Smooth muscle cell (in vitro differentiated cells): ENCODE results near the gene FARP1. TPM values are rescaled to one million over a fixed set of nuclear protein-coding genes. Genes with fewer than 3 reads are reported as not detected.

ENCODE experiments used
- DNase-seq: peaks from one replicate; lab custom pipeline; 2025; ENCODE audit not compliant: unreplicated experiment; lab: John Stamatoyannopoulos, UW
- H2AFZ ChIP-seq: fragments of 200-600 bp; sonication (generic); 2 replicates; pipeline ENCODE4 v1.6.0; 2016; ENCODE audit warnings: antibody characterized with exemption, low read depth, mild to moderate bottlenecking
- H3F3A ChIP-seq: fragments of 200-600 bp; sonication (generic); 2 replicates; pipeline ENCODE4 v1.6.0; 2017; ENCODE audit warnings: antibody characterized with exemption, low read depth
- H3K27ac ChIP-seq: fragments of 200-600 bp; sonication (generic); 2 replicates; pipeline ENCODE4 v1.5.1; 2016; ENCODE audit warnings: low read depth, mild to moderate bottlenecking
- H3K27me3 ChIP-seq: fragments of 200-600 bp; sonication (generic); 2 replicates; pipeline ENCODE4 v1.6.1; 2016; ENCODE audit warnings: low read depth, mild to moderate bottlenecking
- H3K36me3 ChIP-seq: fragments of 200-600 bp; sonication (generic); 2 replicates; pipeline ENCODE4 v1.5.1; 2016; ENCODE audit warnings: low read depth
- H3K4me1 ChIP-seq: fragments of 200-600 bp; sonication (generic); 2 replicates; pipeline ENCODE4 v1.5.1; 2016; ENCODE audit warnings: low read depth
- H3K4me2 ChIP-seq: fragments of 200-600 bp; sonication (generic); 2 replicates; pipeline ENCODE4 v1.6.0; 2016; ENCODE audit warnings: mild to moderate bottlenecking
- H3K4me3 ChIP-seq: fragments of 200-600 bp; sonication (generic); 2 replicates; pipeline ENCODE4 v1.5.1; 2016; ENCODE audit warnings: mild to moderate bottlenecking
- H3K79me2 ChIP-seq: fragments of 200-600 bp; sonication (generic); 2 replicates; pipeline ENCODE4 v1.6.0; 2016; ENCODE audit warnings: low read depth, mild to moderate bottlenecking
- H3K9ac ChIP-seq: fragments of 200-600 bp; sonication (generic); 2 replicates; pipeline ENCODE4 v1.6.0; 2016; ENCODE audit warnings: low read depth
- H3K9me3 ChIP-seq: fragments of 200-600 bp; sonication (generic); replicated peaks from 2 replicates; pipeline ENCODE4 v1.5.1; 2016; ENCODE audit warnings: low read depth
- H4K20me1 ChIP-seq: fragments of 200-600 bp; sonication (generic); 2 replicates; pipeline ENCODE4 v1.6.0; 2016; ENCODE audit warnings: low read depth
- CTCF ChIP-seq: fragments of 200-600 bp; sonication (generic); IDR thresholded peaks from 2 replicates; pipeline ENCODE4 v1.5.1; 2017; ENCODE audit warnings: borderline replicate concordance, mild to moderate bottlenecking, antibody characterized with exemption; ENCODE audit not compliant: insufficient read depth, poor library complexity, severe bottlenecking
- WGBS: methylation state at CpG from one replicate; pipeline ENCODE4 v1.1.7; 2016; ENCODE audit warnings: low lambda C conversion rate; 5-methylcytosine and 5-hydroxymethylcytosine counted together
- polyA plus RNA-seq: library from polyadenylated mRNA; unstranded; fragments of >200 nt; fragmentation: Nextera tagmentation; extraction: Ambion mirVana; gene quantifications from 2 replicates; pipeline ENCODE4 v1.2.1, GENCODE V29; 2016
- total RNA-seq: library from RNA; depleted of rRNA; stranded (reverse); fragments of >200 nt; gene quantifications from 2 replicates; pipeline ENCODE4 v1.2.3, GENCODE V29; 2014

Gene FARP1
- total and polyA plus RNA-seq, 2 experiments from 2014 or later: 59.4 to 104 TPM

DNA sequence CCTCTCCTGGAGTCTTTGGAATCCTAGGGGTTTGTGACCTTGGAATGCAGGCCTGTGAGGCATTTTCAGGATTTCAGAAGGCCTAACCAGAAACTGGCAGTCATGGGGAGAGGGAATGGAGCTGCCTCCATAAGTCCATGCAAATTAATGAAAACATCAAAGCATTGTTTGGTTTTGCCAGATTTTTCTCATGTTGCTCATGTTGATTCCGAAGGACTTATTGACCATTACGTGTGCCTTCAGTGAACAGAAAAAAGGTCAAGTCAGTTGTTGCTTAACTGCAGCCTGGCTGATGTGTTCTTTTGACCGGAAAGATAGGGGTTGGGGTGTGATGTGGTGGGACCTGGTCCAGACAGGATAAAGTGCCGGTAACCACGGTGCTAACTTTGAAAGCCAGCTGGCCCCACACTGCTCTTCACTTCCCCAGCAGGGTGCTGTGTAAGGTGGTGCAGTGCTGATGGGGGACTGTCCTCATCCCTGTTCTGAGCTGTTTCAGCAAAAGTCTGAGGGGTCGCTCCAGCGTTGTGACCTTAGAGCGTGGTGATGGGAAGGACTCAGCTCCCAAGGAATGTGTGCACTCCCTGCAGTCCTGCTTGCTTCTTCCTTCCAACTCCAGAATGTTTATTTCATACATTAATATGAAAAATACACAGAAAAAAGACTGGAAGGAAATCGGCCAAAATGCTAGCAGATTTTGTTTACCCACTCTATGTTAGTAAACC, 30.7 kb downstream of the FARP1 start:
- Histone ChIP-seq H3K79me2 (peaks cover 74% of the 10 kb centered on the region), H3K4me1 (peaks cover 45% of the 10 kb centered on the region), H3K9ac (peak overlapping the region; percentile 48), H3F3A (peaks cover 30% of the 10 kb centered on the region), H3K27me3 (no peaks in the 10 kb centered on the region), H2AFZ (no peak overlapping the region), H3K36me3 (no peaks in the 10 kb centered on the region), H3K4me2 (peak overlapping the region; percentile 78), H3K27ac (peak overlapping the region; percentile 91), H3K4me3 (no peak overlapping the region), H4K20me1 (peaks cover 10% of the 10 kb centered on the region), H3K9me3 (no peaks in the 10 kb centered on the region)
- WGBS: 15% methylated on average over 9 of the region's 9 CpGs
- no peak for TF ChIP-seq CTCF
- DNase-seq: no peak

DNA sequence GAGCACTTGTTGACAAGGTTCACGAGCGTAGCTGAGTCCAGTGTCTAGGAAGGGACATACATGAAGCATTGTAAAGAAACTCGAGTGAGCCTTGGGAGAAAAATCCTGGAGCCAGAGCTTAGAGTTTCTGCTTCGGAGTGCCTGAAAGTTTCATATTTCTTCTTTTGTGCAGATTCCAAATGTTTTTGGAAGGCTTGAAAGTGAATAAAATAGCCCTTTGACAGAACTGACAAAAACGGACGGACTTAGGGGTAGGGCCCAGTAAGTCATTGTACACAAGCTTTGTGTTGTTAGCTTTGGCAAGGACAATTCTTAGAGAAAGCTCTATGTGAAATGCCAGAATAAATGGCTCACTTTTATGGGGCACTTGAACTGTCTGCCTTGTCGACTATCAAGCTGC, 31.4 kb downstream of the FARP1 start:
- Histone ChIP-seq H3K4me2 (peak overlapping the region; percentile 78), H3K36me3 (no peaks in the 10 kb centered on the region), H3K4me3 (no peak overlapping the region), H3K27ac (peak overlapping the region; percentile 91), H3K27me3 (no peaks in the 10 kb centered on the region), H3K9me3 (no peaks in the 10 kb centered on the region), H3K4me1 (peaks cover 45% of the 10 kb centered on the region), H3F3A (peaks cover 30% of the 10 kb centered on the region), H3K9ac (peak overlapping the region; percentile 16), H4K20me1 (peaks cover 3% of the 10 kb centered on the region), H3K79me2 (peaks cover 74% of the 10 kb centered on the region), H2AFZ (no peak overlapping the region)
- no peak for TF ChIP-seq CTCF
- 85% methylated on average over 7 of the region's 7 CpGs for WGBS
- no peak for DNase-seq

GRCh38 chr13:98175043-98175442, 32.1 kb downstream of the FARP1 start:
- Histone ChIP-seq H3K9me3 (no peaks in the 10 kb centered on the region), H2AFZ (no peak overlapping the region), H3F3A (peaks cover 30% of the 10 kb centered on the region), H3K4me1 (peaks cover 45% of the 10 kb centered on the region), H3K4me2 (peak overlapping the region; percentile 32), H3K9ac (no peak overlapping the region), H3K36me3 (no peaks in the 10 kb centered on the region), H3K27me3 (no peaks in the 10 kb centered on the region), H3K4me3 (no peak overlapping the region), H3K79me2 (peaks cover 74% of the 10 kb centered on the region), H3K27ac (peak overlapping the region; percentile 91), H4K20me1 (no peaks in the 10 kb centered on the region)
- no peak for TF ChIP-seq CTCF
- no peak for DNase-seq
- WGBS: 61% methylated on average over 3 of the region's 3 CpGs

DNA sequence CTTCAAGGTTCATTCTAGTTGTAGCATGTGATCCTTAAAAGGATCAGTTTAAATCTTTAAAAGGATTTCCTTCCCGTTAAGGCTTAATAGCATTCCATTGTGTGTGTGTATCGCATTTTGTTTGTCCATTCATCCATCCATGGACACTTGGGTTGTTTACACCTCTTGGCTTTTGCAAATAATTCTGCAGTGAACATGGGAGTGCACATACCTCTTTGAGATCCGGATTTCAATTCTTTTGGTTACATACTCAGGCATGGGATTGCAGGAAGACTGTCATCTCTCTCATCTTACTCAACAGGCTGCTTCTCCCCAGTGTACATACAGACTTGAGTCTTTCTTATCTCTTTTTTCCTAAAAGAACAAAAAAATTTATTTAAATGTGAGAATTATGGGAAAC, 32.9 kb downstream of the FARP1 start:
- peak overlapping the region; percentile 32 for H3K4me2 ChIP-seq
- H4K20me1 ChIP-seq: peaks cover 5% of the 10 kb centered on the region
- 39% methylated on average over 3 of the region's 3 CpGs for WGBS
- no peaks in the 10 kb centered on the region for H3K36me3 ChIP-seq
- peaks cover 25% of the 10 kb centered on the region for H3F3A ChIP-seq
- DNase-seq: no peak
- no peak overlapping the region for H3K4me3 ChIP-seq
- peak overlapping the region; percentile 91 for H3K27ac ChIP-seq
- no peak overlapping the region for H3K9ac ChIP-seq
- peaks cover 45% of the 10 kb centered on the region for H3K4me1 ChIP-seq
- H3K79me2 ChIP-seq: peaks cover 73% of the 10 kb centered on the region
- no peak for TF ChIP-seq CTCF
- no peak overlapping the region for H2AFZ ChIP-seq
- H3K27me3 ChIP-seq: no peaks in the 10 kb centered on the region
- H3K9me3 ChIP-seq: no peaks in the 10 kb centered on the region
